Measurements from ENCODE around the gene SAP30BP.
A peak's percentile ranks its signal among the peaks of the same experiment; 100 is the strongest.

SAP30BP gene

GRCh38 chr17:75743625-75744206 lies 76.6 kb downstream of the SAP30BP start:
- no peak for DNase-seq

- DNase-seq = no peak
These were observed 81.6 kb downstream of the SAP30BP start for GRCh38 chr17:75748706-75749105.

- peak; percentile 77 for DNase-seq
These were observed 82.6 kb downstream of the SAP30BP start for GRCh38 chr17:75749545-75750389.

GRCh38 chr17:75750661-75751423 lies 83.7 kb downstream of the SAP30BP start:
- DNase-seq = no peak

- no peak for DNase-seq
These were observed 84.7 kb downstream of the SAP30BP start for GRCh38 chr17:75751676-75752404.

GRCh38 chr17:75752405-75752709 lies 85.2 kb downstream of the SAP30BP start:
- no peak for DNase-seq

- DNase-seq = peak; percentile 23
These were observed 85.8 kb downstream of the SAP30BP start for GRCh38 chr17:75752802-75753513.

- peak; percentile 66 for DNase-seq
These were observed 86.6 kb downstream of the SAP30BP start for GRCh38 chr17:75753514-75754377.

GRCh38 chr17:75754378-75755204 lies 87.5 kb downstream of the SAP30BP start:
- no peak for DNase-seq

GRCh38 chr17:75755205-75755901 lies 88.2 kb downstream of the SAP30BP start:
- DNase-seq = no peak

- no peak for DNase-seq
These were observed 88.9 kb downstream of the SAP30BP start for GRCh38 chr17:75755990-75756389.

GRCh38 chr17:75756451-75757085 lies 89.4 kb downstream of the SAP30BP start:
- no peak for DNase-seq

- no peak for DNase-seq
These were observed 90.0 kb downstream of the SAP30BP start for GRCh38 chr17:75757086-75757681.
